ENCODE measurements around the gene RPGRIP1.
"Not testable (repeated sequence)": the region's sequence is repeated elsewhere in the genome, so short reads cannot be mapped to it uniquely, and the experiment has no call there.

The RPGRIP1 gene

DNA sequence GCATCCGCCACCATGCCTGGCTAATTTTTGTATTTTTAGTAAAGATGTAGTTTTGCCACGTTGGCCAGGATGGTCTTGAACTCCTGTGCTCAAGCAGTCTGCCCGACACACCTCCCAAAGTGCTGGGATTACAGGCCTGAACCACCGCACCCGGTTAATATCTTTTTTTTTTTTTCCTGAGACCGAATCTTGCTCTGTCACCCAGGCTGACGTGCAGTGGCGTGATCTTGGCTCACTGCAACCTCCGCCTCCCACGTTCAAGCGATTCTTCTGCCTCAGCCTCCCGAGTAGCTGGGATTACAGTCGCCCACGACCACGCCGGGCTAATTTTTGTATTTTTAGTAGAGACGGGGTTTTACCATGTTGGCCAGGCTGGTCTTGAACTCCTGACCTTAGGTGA is 7.2 kb upstream of the RPGRIP1 start:
- not testable (repeated sequence) for H3K4me3 ChIP-seq (ENCODE audit: low read depth, low read length); H3K27ac ChIP-seq (ENCODE audit: low read depth, low read length); H3K27me3 ChIP-seq (ENCODE audit: control insufficient read depth, insufficient read depth, low read length); H3K4me1 ChIP-seq (ENCODE audit: control insufficient read depth, insufficient read depth, low read length); H3K9me3 ChIP-seq (ENCODE audit: control insufficient read depth, insufficient read depth, low read depth, low read length); H3K9ac ChIP-seq (ENCODE audit: low read length)
- H3K36me3 ChIP-seq (ENCODE audit: control insufficient read depth, insufficient read depth, low read length), result peaks cover 15% of the 10 kb centered on the region

DNA sequence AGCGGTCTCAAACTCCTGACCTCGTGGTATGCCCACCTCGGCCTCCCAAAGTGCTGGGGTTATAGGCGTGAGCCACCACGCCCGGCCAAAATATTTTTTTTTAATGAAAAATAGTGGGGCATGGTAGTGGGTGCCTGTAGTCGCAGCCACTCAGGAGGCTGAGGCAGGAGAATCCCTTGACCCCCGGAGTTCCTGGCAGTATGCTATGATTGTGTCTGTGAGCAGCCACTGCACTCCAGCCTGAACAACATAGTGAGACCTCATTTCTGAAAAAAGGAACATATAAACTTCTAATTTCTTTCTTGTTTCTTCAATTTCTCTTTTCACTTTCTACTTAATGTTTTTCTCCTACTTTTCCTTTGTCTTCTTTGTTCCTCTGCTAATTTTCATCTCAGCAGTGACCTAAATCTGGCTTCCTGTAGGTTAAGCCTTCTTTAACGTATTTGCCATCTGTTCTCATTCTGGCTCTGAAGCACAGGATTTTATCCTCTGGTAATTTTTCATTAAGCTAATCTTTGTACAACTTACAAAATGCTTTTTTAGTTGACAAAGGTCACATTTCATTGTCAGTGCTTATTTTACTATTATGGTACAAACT is 4.5 kb upstream of the RPGRIP1 start:
- H3K27me3 ChIP-seq (ENCODE audit: control insufficient read depth, insufficient read depth, low read length), result no peaks in the 10 kb centered on the region
- no peak overlapping the region for H3K9ac ChIP-seq (ENCODE audit: low read length)
- no peaks in the 10 kb centered on the region for H3K36me3 ChIP-seq (ENCODE audit: control insufficient read depth, insufficient read depth, low read length)
- no peak overlapping the region for H3K4me3 ChIP-seq (ENCODE audit: low read depth, low read length)
- no peaks in the 10 kb centered on the region for H3K9me3 ChIP-seq (ENCODE audit: control insufficient read depth, insufficient read depth, low read depth, low read length)
- H3K4me1 ChIP-seq (ENCODE audit: control insufficient read depth, insufficient read depth, low read length), result no peaks in the 10 kb centered on the region
- H3K27ac ChIP-seq (ENCODE audit: low read depth, low read length), result no peak overlapping the region

DNA sequence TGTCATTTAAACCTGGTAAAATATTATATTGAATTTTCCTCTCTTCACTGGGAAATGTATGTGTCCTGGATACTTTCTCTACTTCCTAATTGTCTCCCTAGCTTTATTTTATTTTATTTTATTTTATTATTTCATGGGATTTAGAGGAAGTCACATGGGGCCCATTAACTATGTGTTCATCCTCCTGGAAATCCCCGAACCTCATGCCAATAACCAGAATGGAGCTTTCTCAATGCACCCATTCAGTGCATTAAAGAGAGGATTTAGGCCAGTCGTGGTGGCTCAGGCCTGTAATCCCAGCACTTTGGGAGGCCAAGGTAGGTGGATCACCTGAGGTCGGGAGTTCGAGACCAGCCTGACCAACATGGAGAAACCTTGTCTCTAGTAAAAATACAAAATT is 1.3 kb upstream of the RPGRIP1 start:
- no peaks in the 10 kb centered on the region for H3K36me3 ChIP-seq (ENCODE audit: control insufficient read depth, insufficient read depth, low read length)
- no peak overlapping the region for H3K4me3 ChIP-seq (ENCODE audit: low read depth, low read length)
- no peaks in the 10 kb centered on the region for H3K27me3 ChIP-seq (ENCODE audit: control insufficient read depth, insufficient read depth, low read length)
- no peak overlapping the region for H3K27ac ChIP-seq (ENCODE audit: low read depth, low read length)
- no peaks in the 10 kb centered on the region for H3K9me3 ChIP-seq (ENCODE audit: control insufficient read depth, insufficient read depth, low read depth, low read length)
- no peaks in the 10 kb centered on the region for H3K4me1 ChIP-seq (ENCODE audit: control insufficient read depth, insufficient read depth, low read length)
- H3K9ac ChIP-seq (ENCODE audit: low read length), result no peak overlapping the region

DNA sequence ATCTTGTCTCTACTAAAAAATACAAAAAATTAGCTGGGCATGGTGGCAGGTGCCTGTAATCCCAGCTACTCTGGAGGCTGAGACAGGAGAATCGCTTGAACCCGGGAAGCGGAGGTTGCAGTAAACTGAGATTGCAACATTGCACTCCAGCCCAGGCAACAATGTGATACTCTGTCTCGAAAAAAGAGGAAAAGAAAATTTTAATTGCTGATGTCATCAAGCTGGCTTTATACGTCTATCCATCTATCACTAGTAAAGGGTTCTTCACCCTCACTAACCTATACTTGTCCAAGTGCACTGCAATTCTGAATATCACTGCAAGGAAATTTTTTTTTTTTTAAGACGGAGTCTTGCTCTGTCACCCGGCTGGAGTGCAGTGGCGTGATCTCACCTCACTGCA is 2.0 kb downstream of the RPGRIP1 start:
- not testable (repeated sequence) for H3K4me3 ChIP-seq (ENCODE audit: low read depth, low read length)

DNA sequence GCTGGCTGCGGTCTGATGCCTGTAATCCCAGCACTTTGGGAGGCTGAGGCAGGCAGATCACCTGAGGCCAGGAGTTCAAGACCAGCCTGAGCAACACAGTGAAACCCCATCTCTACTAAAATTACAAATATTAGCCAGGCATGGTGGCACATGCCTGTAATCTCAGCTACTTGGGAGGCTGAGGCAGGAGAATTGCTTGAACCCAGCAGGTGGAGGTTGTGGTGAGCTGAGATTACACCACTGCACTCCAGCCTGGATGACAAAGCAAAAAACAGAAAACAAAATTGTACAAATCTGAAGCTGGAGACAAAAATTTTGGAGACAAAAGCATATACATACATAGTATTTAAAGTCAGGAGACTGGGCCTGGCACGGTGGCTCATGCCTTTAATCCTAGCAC is 6.6 kb downstream of the RPGRIP1 start:
- H3K27me3 ChIP-seq (ENCODE audit: control insufficient read depth, insufficient read depth, low read length); H3K27ac ChIP-seq (ENCODE audit: low read depth, low read length); H3K36me3 ChIP-seq (ENCODE audit: control insufficient read depth, insufficient read depth, low read length); H3K9ac ChIP-seq (ENCODE audit: low read length); H3K4me1 ChIP-seq (ENCODE audit: control insufficient read depth, insufficient read depth, low read length); H3K4me3 ChIP-seq (ENCODE audit: low read depth, low read length); H3K9me3 ChIP-seq (ENCODE audit: control insufficient read depth, insufficient read depth, low read depth, low read length): not testable (repeated sequence)

More for the DNA sequence above, 2.0 kb downstream of the RPGRIP1 start:
- not testable (repeated sequence) for H3K36me3 ChIP-seq (ENCODE audit: control insufficient read depth, insufficient read depth, low read length); H3K27ac ChIP-seq (ENCODE audit: low read depth, low read length); H3K9ac ChIP-seq (ENCODE audit: low read length); H3K27me3 ChIP-seq (ENCODE audit: control insufficient read depth, insufficient read depth, low read length); H3K9me3 ChIP-seq (ENCODE audit: control insufficient read depth, insufficient read depth, low read depth, low read length); H3K4me1 ChIP-seq (ENCODE audit: control insufficient read depth, insufficient read depth, low read length)

DNA sequence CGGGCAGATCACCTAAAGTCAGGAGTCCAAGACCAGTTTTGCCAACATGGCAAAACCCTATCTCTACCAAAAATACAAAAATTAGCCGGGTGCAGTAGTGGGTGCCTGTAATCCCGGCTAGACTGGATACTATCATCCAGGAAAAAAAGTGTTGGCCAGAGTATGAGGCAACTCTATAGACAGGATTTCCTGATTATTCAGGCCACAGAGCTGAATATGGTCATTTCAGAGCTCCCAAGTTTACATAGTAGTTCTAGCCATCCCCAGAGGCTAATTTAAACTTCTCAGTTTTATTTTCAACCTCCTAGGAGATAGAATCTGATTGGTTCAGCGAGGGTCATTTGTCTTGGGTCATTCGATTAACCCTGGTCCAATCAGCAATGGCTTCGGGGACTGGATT is 7.3 kb downstream of the RPGRIP1 start:
- Histone ChIP-seq H3K9ac (ENCODE audit: low read length) (no peak overlapping the region), H3K36me3 (ENCODE audit: control insufficient read depth, insufficient read depth, low read length) (no peaks in the 10 kb centered on the region), H3K4me3 (ENCODE audit: low read depth, low read length) (no peak overlapping the region), H3K9me3 (ENCODE audit: control insufficient read depth, insufficient read depth, low read depth, low read length) (no peaks in the 10 kb centered on the region), H3K4me1 (ENCODE audit: control insufficient read depth, insufficient read depth, low read length) (no peaks in the 10 kb centered on the region), H3K27ac (ENCODE audit: low read depth, low read length) (no peak overlapping the region), H3K27me3 (ENCODE audit: control insufficient read depth, insufficient read depth, low read length) (no peaks in the 10 kb centered on the region)

DNA sequence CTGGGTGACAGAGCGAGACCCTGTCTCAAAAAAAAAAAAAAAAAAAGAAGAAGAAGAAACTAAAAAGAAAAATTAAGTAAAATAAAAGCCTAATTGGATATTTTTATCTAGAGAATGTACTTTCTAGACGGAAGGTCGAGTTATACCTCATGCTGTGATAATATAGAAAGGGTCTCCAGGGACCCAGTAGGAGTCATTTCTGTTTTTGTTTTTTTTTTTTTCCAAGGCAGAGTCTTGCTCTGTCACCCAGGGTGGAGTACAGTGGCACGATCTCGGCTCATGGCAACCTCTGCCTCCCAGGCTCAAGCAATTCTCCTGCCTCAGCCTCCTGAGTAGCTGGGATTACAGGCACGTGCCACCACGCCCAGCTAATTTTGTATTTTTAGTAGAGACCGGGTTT is 14.1 kb downstream of the RPGRIP1 start:
- H3K9ac ChIP-seq (ENCODE audit: low read length); H3K4me3 ChIP-seq (ENCODE audit: low read depth, low read length); H3K27me3 ChIP-seq (ENCODE audit: control insufficient read depth, insufficient read depth, low read length); H3K27ac ChIP-seq (ENCODE audit: low read depth, low read length); H3K36me3 ChIP-seq (ENCODE audit: control insufficient read depth, insufficient read depth, low read length); H3K9me3 ChIP-seq (ENCODE audit: control insufficient read depth, insufficient read depth, low read depth, low read length); H3K4me1 ChIP-seq (ENCODE audit: control insufficient read depth, insufficient read depth, low read length): not testable (repeated sequence)

DNA sequence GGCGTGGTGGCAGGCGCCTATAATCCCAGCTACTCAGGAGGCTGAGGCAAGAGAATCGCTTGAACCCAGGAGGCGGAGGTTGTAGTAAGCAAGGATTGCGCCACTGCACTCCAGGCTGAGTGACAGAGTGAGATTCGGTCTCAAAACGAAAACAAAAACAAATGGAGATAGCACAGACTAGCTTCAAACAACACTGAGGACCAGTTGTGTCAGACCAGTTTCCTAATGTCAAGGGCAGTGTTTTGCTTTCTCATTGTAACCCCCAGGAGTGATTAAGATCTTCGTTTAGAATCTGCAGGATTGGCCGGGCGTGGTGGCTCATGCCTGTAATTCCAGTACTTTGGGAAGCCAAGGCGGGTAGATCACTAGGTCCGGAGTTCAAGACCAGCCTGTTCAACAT is 18.5 kb downstream of the RPGRIP1 start:
- Histone ChIP-seq H3K27ac (ENCODE audit: low read depth, low read length) (no peak overlapping the region), H3K36me3 (ENCODE audit: control insufficient read depth, insufficient read depth, low read length) (no peaks in the 10 kb centered on the region), H3K27me3 (ENCODE audit: control insufficient read depth, insufficient read depth, low read length) (peaks cover 9% of the 10 kb centered on the region), H3K9me3 (ENCODE audit: control insufficient read depth, insufficient read depth, low read depth, low read length) (no peaks in the 10 kb centered on the region), H3K4me1 (ENCODE audit: control insufficient read depth, insufficient read depth, low read length) (0 out of 2 replicates have a peak, but pooled peaks cover 3% of the 10 kb centered on the region), H3K4me3 (ENCODE audit: low read depth, low read length) (no peak overlapping the region), H3K9ac (ENCODE audit: low read length) (no peak overlapping the region)

DNA sequence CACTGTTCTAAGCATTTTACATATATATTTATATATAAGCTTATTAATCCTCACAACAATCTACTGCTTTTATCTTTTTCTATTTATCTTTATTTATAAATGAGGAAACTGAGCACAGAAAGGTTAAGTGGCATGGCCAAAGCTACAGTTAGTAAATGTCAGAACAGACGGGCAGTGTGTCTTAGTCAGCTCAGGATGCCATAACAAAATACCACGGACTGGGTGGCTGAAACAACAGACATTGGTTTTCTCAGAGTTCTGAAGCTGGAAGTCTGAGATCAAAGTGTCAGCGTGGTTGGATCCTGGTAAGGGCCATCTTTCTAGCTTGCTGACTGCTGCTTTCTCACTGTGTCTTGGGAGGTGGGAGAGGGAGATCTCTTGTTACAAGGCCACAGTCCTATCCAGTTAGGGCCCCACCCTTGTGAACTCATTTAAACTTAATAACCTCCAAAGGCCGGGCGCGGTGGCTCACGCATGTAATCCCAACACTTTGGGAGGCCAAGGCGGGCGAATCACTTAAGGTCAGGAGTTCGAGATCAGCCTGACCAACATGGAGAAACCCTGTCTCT is 19.8 kb downstream of the RPGRIP1 start:
- no peak overlapping the region for H3K27ac ChIP-seq (ENCODE audit: low read depth, low read length)
- 0 out of 2 replicates have a peak, but pooled peaks cover 3% of the 10 kb centered on the region for H3K4me1 ChIP-seq (ENCODE audit: control insufficient read depth, insufficient read depth, low read length)
- peaks cover 9% of the 10 kb centered on the region for H3K27me3 ChIP-seq (ENCODE audit: control insufficient read depth, insufficient read depth, low read length)
- H3K4me3 ChIP-seq (ENCODE audit: low read depth, low read length), result no peak overlapping the region
- H3K36me3 ChIP-seq (ENCODE audit: control insufficient read depth, insufficient read depth, low read length), result no peaks in the 10 kb centered on the region
- H3K9me3 ChIP-seq (ENCODE audit: control insufficient read depth, insufficient read depth, low read depth, low read length), result no peaks in the 10 kb centered on the region
- no peak overlapping the region for H3K9ac ChIP-seq (ENCODE audit: low read length)

DNA sequence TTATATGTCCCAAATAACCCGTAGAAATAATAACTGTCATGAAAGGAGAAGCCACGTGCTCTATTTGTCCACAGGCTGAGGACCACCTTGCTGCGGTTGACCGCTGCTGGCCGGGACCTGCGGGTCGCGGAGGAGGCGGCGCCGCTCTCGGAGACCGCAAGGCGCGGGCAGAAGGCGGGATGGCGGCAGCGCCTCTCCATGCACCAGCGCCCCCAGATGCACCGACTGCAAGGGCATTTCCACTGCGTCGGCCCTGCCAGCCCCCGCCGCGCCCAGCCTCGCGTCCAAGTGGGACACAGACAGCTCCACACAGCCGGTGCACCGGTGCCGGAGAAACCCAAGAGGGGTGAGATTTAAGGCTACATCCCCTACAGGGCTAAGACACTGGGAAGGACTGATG is 21.0 kb downstream of the RPGRIP1 start:
- Histone ChIP-seq H3K9me3 (ENCODE audit: control insufficient read depth, insufficient read depth, low read depth, low read length) (no peaks in the 10 kb centered on the region), H3K4me3 (ENCODE audit: low read depth, low read length) (peak overlapping the region; percentile 51), H3K36me3 (ENCODE audit: control insufficient read depth, insufficient read depth, low read length) (no peaks in the 10 kb centered on the region), H3K4me1 (ENCODE audit: control insufficient read depth, insufficient read depth, low read length) (0 out of 2 replicates have a peak, but pooled peaks cover 3% of the 10 kb centered on the region), H3K27me3 (ENCODE audit: control insufficient read depth, insufficient read depth, low read length) (peaks cover 9% of the 10 kb centered on the region), H3K27ac (ENCODE audit: low read depth, low read length) (no peak overlapping the region), H3K9ac (ENCODE audit: low read length) (peak overlapping the region; percentile 59)

DNA sequence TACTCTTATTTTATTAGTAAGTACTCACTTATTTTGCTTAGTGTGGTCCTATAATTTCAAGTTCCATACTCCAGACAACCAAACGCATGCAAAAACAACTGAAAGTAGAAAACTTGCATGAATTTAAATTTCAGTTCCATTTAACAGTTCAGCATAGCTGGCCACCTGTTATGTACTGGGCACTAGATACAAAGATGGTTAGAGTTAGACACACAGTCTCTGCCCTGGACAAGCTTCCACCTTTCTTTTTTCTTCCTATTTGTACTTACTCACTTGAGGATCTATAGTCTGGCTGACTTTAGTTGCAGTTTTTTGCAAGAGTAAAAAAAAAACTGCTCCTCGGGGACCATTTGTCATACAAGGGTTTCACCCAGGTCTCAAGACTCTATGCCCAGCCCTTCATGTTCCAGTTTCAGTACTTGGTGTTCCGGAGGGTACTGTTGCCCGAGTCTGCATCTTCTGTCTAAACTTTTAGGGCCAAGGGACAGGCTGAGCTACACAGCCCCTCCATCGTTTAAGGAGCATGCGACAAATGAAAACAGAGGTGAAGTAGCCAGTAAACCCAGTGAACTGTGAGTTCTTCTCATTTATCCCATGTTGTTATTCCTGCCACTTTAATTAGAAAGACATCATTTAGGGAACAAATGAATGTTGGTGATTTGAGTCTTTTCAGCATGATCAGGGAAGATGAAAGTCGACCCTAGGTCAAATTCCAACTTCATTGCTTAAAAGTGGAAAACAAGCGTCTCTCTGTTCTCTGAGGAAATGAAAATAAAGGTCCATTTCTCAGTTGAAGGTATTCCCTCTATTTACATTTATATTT is 22.3 kb downstream of the RPGRIP1 start:
- Histone ChIP-seq H3K4me1 (ENCODE audit: control insufficient read depth, insufficient read depth, low read length) (peaks cover 4% of the 10 kb centered on the region), H3K27me3 (ENCODE audit: control insufficient read depth, insufficient read depth, low read length) (peaks cover 9% of the 10 kb centered on the region), H3K4me3 (ENCODE audit: low read depth, low read length) (no peak overlapping the region), H3K9ac (ENCODE audit: low read length) (no peak overlapping the region), H3K36me3 (ENCODE audit: control insufficient read depth, insufficient read depth, low read length) (no peaks in the 10 kb centered on the region), H3K9me3 (ENCODE audit: control insufficient read depth, insufficient read depth, low read depth, low read length) (no peaks in the 10 kb centered on the region), H3K27ac (ENCODE audit: low read depth, low read length) (no peak overlapping the region)
